Peyer's patch (tissue), 4 donors: Measurements from ENCODE around the gene BCL2L14.

Experiments
- POLR2A ChIP-seq, 2 donors: fragments of 450-650 bp; IDR thresholded peaks; one replicate each; pipeline ENCODE4 v1.5.1; 2017; ENCODE audit warnings: antibody characterized with exemption in 2 of 2, mild to moderate bottlenecking in 2 of 2, moderate library complexity in 2 of 2
- TF ChIP-seq, protein P1 (sequence below), 6 experiments: fragments of 450-650 bp in 4 of 6; fragments of 200-600 bp in 2 of 6; sonication (generic) in 1 of 6; IDR thresholded peaks; one replicate each; pipeline ENCODE4 v1.5.1; 2017 to 2019; ENCODE audit warnings: antibody characterized with exemption in 6 of 6, mild to moderate bottlenecking in 3 of 6, moderate library complexity in 1 of 6

GRCh38 chr12:12108441-12109058, 37.8 kb downstream of the BCL2L14 start:
- TF ChIP-seq, protein P1, sequence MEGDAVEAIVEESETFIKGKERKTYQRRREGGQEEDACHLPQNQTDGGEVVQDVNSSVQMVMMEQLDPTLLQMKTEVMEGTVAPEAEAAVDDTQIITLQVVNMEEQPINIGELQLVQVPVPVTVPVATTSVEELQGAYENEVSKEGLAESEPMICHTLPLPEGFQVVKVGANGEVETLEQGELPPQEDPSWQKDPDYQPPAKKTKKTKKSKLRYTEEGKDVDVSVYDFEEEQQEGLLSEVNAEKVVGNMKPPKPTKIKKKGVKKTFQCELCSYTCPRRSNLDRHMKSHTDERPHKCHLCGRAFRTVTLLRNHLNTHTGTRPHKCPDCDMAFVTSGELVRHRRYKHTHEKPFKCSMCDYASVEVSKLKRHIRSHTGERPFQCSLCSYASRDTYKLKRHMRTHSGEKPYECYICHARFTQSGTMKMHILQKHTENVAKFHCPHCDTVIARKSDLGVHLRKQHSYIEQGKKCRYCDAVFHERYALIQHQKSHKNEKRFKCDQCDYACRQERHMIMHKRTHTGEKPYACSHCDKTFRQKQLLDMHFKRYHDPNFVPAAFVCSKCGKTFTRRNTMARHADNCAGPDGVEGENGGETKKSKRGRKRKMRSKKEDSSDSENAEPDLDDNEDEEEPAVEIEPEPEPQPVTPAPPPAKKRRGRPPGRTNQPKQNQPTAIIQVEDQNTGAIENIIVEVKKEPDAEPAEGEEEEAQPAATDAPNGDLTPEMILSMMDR (IDR thresholded peaks at IDR 0.05) = no peak
- TF ChIP-seq POLR2A (IDR thresholded peaks at IDR 0.05) = no peak
